Epithelial cell of esophagus (primary cell): ENCODE results near the gene PCGF6.

Experiments
- DNase-seq: peaks from one replicate; pipeline ENCODE4 v3.0.0; 2010; ENCODE audit warnings: low read depth
- H3K4me3 ChIP-seq: 2 replicates; pipeline ENCODE4 v1.5.1; 2011; ENCODE audit warnings: mild to moderate bottlenecking, low read length, control low read depth
- CTCF ChIP-seq: IDR thresholded peaks from 2 replicates; pipeline ENCODE4 v1.5.1; 2011; ENCODE audit warnings: low read depth, mild to moderate bottlenecking, low read length, control low read depth, inconsistent platforms; ENCODE audit not compliant: insufficient read depth; ENCODE audit errors: missing control alignments

The PCGF6 gene

GRCh38 chr10:103281753-103282152 lies 69.2 kb downstream of the PCGF6 start:
- DNase-seq, result no peak
- TF ChIP-seq CTCF, result no peak
- H3K4me3 ChIP-seq, result no peak overlapping the region

GRCh38 chr10:103280506-103280905 lies 70.4 kb downstream of the PCGF6 start:
- no peak overlapping the region for H3K4me3 ChIP-seq
- no peak for TF ChIP-seq CTCF
- DNase-seq, result no peak

GRCh38 chr10:103280031-103280430 lies 70.9 kb downstream of the PCGF6 start:
- H3K4me3 ChIP-seq, result no peak overlapping the region
- TF ChIP-seq CTCF, result no peak
- no peak for DNase-seq

- DNase-seq, result peak; percentile 61
- no peak for TF ChIP-seq CTCF
Measured at GRCh38 chr10:103278862-103279298, 72.1 kb downstream of the PCGF6 start.

GRCh38 chr10:103278537-103278823 lies 72.5 kb downstream of the PCGF6 start:
- no peak for DNase-seq
- H3K4me3 ChIP-seq, result no peak overlapping the region
- TF ChIP-seq CTCF, result no peak

More at GRCh38 chr10:103278862-103279298, 72.1 kb downstream of the PCGF6 start:
- H3K4me3 ChIP-seq, result no peak overlapping the region

GRCh38 chr10:103277713-103278536 lies 73.0 kb downstream of the PCGF6 start:
- no peak for DNase-seq
- TF ChIP-seq CTCF, result no peak
- H3K4me3 ChIP-seq, result no peak overlapping the region
